WTC11 (cell line): ENCODE results near the gene CENPK.

Experiments used
- STAT6 ChIP-seq: sonication (generic); formaldehyde crosslinking; conservative IDR thresholded peaks from 2 replicates; pipeline ENCODE4 v1.8.1; 2023; ENCODE audit warnings: mild to moderate bottlenecking, low read depth, missing genetic modification reagents, moderate library complexity
- TEAD1 ChIP-seq: sonication (generic); formaldehyde crosslinking; IDR thresholded peaks from 2 replicates; pipeline ENCODE4 v1.8.0; 2022; ENCODE audit warnings: mild to moderate bottlenecking, missing genetic modification reagents
- TF ChIP-seq, protein P1 (sequence below): fragments of 200-600 bp; IDR thresholded peaks from 2 replicates; pipeline ENCODE4 v1.8.0; 2022; ENCODE audit warnings: antibody characterized with exemption

DNA sequence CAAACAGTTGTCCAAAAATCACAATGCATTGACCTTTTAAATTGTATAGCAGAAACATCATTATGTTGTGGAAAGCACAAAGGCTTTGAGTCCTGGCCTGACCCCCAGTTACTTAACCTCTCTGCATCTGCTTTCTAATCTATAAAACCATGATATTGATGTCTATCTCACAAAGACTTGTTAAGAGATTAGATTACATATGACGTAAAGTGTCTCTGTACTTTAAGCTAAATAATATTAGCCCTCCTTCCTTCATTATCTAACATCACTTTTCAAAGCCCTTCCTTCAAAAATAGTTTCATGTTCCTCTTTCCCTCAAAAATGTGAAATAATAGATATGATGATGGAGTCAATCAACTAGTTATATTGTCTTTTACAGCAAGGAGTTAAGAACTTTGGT, 84.6 kb downstream of the CENPK start:
- TF ChIP-seq, protein P1, sequence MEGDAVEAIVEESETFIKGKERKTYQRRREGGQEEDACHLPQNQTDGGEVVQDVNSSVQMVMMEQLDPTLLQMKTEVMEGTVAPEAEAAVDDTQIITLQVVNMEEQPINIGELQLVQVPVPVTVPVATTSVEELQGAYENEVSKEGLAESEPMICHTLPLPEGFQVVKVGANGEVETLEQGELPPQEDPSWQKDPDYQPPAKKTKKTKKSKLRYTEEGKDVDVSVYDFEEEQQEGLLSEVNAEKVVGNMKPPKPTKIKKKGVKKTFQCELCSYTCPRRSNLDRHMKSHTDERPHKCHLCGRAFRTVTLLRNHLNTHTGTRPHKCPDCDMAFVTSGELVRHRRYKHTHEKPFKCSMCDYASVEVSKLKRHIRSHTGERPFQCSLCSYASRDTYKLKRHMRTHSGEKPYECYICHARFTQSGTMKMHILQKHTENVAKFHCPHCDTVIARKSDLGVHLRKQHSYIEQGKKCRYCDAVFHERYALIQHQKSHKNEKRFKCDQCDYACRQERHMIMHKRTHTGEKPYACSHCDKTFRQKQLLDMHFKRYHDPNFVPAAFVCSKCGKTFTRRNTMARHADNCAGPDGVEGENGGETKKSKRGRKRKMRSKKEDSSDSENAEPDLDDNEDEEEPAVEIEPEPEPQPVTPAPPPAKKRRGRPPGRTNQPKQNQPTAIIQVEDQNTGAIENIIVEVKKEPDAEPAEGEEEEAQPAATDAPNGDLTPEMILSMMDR, result no peak
- TF ChIP-seq STAT6, result no peak
- TF ChIP-seq TEAD1 (CRISPR knock-in tag), result no peak
